ENCODE results near the gene GRID1.

GRID1 gene

DNA sequence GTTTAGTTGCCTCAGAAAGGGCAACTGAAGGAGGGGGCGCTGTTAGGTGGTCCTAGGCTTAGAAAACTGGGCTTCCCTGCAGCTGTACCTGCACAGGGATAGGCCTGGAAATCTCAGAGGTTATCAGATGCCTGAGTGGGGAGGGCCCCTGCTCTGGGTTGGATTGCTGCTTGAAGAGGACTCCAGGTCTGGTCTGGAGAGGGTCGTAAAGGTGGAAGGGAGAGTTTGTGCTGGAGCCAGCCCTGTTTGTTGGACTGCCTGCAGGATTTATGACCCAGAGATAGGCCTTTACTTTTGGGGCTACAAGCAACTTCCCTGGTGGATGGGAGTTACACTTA, 765.9 kb downstream of the GRID1 start:
- no peak for DNase-seq

DNA sequence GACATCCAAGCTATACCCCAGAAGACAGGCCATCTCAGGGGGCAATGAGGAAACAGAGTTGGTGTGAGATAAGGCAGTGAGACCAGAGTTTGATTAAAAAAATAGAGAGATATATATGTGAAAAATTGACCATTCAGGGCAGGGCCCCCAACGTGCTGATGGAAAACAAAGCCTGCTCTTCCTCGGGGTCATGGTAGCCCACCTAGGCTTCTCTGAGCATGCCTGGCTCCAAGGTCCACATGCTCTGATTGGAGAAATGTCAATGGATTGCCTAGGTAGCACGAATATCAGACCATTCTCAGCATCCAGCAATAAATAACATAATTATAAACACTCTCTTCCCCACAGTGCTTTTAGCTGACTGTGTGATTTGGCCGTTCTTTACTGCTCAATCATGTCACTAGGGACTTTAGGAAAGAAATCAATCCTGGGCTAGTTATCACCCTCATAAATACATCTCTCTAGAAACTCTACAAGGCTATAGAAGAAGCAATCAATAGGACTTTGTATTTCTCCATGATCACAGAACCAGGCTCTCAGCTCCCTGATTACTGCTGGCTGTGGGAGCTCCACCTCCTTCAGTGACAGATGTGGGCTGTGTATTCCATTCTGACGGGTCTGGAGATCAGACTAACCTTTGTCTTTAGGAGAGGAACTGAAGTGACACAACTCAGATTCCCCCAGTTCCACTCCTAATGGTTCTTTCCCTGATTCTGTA, 766.4 kb downstream of the GRID1 start:
- no peak for DNase-seq

DNA sequence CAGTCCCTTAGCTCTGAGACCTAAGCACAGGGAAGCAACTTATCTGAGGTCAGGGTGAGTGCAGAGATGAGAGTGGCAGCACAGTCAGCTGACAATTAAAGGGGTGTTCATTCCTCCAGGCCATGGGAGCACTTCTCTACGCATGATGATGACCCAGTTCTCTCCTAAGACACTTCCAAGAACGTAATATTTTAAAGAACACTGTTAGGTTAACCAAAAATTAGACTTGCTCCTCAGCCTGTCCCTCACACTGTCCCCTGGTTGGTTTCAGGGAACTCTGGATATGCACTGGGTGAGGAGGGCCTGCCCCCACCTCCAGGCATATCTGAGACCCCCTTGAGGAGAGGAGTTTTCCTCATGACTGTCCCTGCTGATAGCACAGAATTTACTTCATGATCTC, 767.5 kb downstream of the GRID1 start:
- no peak for DNase-seq

DNA sequence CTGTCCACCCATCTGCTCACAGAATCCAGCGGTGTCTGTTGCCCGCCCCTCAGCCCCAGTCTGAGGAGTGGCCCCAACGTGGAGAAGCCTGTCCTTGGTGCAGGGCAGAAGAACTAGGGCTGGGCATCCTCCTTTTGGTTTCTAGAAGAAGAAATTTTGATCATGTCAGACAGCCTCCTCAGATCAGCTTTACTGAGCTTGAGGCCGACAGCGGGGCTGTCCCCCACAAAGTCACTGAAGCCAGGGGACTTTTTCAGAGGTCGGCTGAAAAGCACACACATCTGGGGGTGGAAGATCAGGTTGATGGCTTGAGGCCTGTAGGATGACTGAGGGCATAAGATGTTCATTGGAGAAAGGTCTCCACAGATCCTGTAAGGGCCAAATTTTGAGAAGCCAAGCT, 767.9 kb downstream of the GRID1 start:
- DNase-seq, result no peak

DNA sequence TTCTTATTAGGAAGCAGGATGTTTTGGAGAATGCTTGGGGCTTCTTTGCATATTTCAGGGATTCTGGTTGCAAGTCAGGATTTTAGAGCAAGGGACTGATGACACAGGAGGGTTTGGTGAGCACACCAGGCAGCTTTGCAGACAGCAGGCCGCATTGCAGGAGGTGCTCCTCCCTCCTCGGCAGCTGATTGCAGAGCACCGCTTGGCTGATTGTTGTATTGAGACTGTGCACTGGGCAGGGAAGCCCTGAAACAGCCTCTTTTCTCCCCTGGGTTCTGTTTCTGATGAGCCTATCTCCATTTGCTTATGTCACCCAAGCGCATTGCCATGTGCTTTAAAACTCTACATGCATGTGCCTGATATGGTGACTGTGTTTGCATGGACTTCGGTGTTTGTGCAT, 769.6 kb downstream of the GRID1 start:
- no peak for DNase-seq

DNA sequence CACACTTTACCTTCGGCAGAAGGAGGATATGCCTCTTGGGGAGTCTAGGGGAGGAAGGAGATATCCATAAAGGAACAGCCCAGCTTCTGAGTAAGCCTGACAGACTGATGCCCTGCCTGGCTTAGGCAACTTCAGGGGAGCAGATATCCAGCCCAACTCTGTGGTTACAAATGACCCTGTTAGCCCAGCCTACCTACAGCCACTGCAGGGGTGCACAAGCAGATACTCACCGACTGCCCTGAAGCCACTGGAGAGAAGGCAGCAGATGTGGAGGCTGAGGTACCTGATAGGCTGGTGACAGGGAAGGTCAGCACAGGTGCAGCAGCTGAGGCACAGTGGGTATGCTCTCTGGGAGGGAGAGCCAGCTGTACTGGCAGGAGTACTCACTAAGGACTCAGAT, 770.2 kb downstream of the GRID1 start:
- no peak for DNase-seq

DNA sequence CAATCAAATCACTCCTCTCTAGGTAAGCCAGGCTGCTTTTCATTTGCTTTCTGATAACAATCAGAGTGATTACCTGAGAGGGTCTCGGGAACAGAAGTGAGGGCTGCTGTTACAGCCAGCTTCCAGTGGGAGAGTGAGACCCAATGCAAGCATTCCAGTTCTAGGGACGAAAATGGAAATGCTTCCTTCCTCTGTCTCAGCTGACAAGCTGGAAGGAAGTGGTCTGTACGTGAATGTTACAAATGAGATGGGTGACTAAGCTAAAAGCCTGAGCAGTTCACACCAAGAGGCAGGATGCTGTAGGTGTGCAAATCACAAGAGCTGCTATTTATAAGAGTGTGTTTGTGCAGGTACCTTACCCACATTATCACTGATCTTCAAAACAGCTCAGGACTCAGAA, 772.4 kb downstream of the GRID1 start:
- no peak for DNase-seq

DNA sequence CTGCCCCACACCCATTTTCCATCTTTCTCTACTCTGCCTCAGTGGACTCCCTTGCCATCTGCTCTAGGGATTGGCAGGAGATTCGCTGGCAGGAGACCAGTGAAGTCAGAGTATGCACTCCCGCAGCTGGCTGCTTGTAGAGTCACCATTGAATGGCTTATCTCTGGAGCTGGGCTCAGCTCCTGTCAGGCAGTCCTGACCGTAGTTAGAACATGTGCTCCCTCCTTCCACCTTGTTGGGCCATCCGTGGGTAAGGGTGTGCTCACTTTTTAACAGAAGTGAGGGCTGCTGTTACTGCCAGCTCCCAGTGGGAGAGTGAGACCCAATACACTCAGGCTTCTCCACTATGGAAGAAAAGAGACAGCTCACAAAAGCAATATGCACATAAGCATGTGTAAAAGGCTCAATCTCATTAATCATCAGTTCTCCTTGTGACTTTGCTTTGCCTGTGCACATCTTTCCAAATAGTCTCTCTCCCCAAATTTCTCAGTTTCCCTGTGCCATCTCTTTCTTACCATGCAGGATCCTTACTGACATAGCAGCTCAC, 773.3 kb downstream of the GRID1 start:
- no peak for DNase-seq

DNA sequence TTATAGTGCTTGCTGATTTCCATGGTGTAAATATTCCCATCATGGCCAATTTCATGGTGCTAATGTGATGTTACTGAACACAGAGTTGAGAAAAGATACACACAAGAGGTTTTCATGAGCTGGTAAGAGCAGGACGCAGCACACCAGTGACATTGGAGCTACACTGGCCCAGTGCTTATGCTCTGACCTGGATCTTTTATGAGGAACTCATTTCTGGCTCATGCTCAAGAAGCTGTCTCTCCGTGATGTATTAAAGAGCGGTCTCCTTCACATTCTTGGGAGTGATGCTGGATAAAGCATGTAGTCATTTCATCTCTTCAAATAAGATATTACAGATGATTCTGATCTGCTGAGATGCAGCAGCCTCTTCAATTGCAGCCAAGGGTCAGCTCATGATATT, 785.2 kb downstream of the GRID1 start:
- no peak for DNase-seq

DNA sequence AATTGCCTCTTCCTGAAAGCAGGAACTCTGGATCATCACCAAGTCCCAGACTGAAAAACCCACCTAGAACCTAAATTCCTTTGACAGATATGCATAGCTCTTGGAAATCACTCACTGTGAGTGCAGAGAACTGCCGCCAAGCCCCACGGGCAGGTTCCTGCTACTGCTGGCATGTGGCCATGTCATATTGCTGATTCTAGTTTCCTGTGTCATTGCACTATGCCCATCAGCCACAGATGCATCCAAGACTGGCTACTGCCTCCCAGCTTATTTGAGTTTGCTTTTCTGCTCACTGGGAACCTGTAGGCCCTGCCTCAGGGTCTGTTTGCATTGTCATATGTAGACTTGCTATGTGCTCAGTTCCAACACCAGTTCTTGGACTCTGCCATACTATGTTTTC, 786.0 kb downstream of the GRID1 start:
- no peak for DNase-seq

DNA sequence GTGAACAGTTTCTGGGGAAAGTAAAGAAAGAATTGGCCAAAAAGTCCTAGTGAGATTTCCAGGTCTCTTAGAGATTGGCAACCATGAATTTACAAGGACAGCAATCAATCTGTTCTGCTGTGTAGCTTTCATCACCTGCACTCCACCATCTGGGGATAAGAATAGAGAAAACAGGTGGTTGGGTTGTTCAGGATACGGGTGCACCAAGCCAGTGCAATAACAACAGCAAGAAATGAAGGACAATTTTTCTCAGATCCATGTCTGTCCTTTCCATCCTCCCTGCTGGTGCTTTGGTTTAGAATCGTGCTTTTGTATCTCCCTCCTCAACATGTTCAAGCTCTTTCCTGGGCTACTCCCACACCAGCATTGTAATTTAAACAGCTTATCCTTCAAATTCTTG, 787.7 kb downstream of the GRID1 start:
- no peak for DNase-seq

DNA sequence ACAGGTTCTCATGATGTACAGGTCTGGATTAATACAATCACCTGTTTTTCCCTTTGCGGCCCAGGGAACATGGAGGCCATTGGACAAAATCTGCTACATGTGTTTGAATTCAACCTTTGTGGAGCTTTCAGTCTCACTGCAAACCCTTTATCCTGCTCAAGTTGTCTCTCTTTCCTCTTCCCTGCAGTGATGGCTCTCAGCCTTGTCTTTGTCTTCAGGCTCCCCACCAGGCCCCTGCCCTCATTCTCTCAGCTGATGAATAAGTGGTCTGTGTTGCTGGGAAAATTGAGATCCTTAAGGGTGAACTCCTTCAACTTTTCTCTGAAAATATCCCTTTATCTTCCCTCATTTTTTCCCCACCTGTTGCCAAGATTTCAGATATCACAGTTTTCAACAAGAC, 791.2 kb downstream of the GRID1 start:
- no peak for DNase-seq

DNA sequence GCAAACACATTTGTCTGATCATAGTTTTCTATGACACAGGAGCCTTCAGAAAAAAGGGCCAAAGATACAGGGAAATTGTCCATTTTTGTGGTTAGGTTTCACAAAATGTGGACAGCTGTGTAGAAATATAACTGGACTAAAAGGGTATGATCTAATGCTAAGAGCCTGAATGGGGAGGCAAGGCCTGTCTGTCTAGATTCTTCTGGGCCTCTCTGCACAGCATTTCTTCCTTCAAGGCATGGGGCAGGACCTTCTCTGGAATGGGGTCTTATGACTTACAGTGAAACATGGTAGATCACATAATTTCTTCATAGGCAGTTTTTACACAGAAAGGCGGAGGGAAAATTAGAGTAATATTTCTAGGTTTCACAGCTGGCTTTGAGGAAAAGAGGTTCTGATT, 795.7 kb downstream of the GRID1 start:
- no peak for DNase-seq

DNA sequence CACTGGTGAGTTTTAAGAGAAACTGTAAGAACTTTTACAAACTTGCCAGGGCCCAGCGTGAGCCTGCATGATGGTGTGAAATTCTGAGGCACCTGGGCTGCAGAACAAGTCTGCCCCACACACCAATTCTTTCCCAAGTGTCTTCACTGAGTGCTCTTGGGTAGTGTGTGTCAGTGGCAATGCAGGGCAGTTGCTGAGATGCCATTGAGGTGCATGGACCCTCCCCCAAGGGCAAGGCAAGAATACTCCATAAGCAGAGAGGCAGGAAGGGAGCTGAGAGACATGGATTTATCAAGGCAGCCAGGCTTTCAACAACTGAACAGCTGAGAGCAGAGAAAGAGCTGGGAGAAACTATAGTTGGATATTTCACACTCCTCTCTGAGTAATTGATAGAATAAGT, 801.2 kb downstream of the GRID1 start:
- no peak for DNase-seq

DNA sequence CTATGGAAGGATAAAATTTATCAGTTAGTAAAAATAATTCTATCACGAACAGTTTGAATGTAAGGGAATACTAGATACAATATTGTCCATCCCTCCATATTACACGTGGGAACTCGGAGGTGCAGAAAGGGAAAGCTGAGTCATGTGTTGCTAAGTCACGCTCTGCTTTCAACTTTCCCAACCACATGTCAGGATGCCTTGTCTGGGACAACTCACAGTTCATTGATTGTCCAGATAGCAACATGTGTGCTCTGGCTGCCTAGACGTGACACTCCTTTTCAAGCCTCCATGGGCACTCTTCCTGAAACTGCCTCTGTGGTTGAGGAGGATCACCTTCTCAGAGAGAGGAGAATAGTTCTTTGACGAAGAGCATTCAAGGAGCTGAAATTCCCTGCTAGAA, 808.1 kb downstream of the GRID1 start:
- DNase-seq, result no peak

DNA sequence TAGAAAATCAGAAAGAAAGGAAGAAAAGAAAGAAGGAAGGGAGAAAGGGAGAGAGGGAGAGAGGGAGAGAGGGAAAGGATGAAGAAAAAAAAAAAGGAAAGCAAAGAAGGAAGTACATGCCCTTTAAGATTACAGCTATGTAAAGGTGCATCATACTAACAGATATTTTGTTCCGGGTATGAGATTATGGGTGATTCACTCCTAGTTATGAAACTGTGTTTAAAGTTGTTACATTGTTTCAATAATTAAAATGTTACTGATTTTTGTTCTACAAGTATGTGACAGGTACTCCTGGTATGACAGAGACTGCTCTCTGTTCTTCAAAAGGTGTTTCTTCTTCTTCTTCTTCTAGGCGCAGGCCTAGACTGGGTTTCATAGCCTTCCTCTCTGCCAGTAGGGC, 808.9 kb downstream of the GRID1 start:
- DNase-seq, result no peak

DNA sequence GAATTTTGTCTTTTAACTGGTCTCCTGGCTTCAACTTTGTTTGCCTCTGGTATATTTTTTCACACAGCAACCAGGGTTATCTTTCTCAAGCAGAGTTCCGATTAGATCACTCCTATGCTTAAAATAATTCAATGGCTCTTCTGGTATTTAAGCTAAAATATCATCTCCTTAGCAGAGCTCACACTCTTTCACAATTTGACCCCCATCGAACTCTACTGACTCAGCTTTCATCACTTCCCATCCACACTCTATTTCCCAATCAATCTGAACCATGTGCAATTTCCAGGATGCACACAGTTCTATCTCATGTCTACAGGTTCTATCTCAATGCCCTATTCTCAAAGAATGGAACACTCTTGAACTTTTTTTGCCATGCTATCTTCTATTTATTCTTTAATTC, 809.5 kb downstream of the GRID1 start:
- DNase-seq, result no peak
